Ovary (tissue), 3 donors: ENCODE data around the gene TBC1D1.

Source experiments
- POLR2A ChIP-seq: fragments of 450-650 bp; IDR thresholded peaks from one replicate; pipeline ENCODE4 v1.6.1; 2017; ENCODE audit warnings: antibody characterized with exemption, mild to moderate bottlenecking, moderate library complexity
- TF ChIP-seq, protein P1 (sequence below), 3 donors: fragments of 450-650 bp in 2 of 3; fragments of 200-600 bp in 1 of 3; IDR thresholded peaks; one replicate each; pipeline versions ENCODE4 v1.5.1 to v1.8.0; 2016 to 2022; ENCODE audit warnings: antibody characterized with exemption in 3 of 3, mild to moderate bottlenecking in 1 of 3
- donor health status: DM: no; HTN: no; CAD: no.

DNA sequence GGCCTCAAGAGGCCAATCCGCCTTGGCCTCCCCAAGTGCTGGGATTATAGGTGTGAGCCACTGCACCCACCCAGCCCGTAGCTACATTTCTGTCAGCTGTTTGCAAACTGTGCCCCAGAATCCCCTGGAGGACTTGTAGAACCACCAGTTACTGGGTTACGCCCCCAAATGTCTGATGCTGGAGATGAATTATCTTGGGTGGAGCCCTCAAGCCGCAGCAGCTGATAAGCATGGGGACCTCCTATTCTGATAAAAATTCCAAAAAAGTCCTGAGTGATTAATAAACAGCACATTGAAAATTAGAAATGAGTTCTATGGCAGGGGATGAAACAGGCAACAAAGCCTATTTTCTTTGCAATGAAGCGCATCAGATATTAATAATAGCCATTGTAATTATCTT, 174.3 kb downstream of the TBC1D1 start:
- TF ChIP-seq, protein P1, sequence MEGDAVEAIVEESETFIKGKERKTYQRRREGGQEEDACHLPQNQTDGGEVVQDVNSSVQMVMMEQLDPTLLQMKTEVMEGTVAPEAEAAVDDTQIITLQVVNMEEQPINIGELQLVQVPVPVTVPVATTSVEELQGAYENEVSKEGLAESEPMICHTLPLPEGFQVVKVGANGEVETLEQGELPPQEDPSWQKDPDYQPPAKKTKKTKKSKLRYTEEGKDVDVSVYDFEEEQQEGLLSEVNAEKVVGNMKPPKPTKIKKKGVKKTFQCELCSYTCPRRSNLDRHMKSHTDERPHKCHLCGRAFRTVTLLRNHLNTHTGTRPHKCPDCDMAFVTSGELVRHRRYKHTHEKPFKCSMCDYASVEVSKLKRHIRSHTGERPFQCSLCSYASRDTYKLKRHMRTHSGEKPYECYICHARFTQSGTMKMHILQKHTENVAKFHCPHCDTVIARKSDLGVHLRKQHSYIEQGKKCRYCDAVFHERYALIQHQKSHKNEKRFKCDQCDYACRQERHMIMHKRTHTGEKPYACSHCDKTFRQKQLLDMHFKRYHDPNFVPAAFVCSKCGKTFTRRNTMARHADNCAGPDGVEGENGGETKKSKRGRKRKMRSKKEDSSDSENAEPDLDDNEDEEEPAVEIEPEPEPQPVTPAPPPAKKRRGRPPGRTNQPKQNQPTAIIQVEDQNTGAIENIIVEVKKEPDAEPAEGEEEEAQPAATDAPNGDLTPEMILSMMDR (IDR thresholded peaks at IDR 0.05) = no peak
- no peak for TF ChIP-seq POLR2A
